SK-N-SH (cell line): ENCODE data around the gene VCX. TPM values are rescaled to one million over a fixed set of nuclear protein-coding genes. Genes with fewer than 3 reads are reported as not detected.
"Not testable (repeated sequence)": the region's sequence is repeated elsewhere in the genome, so short reads cannot be mapped to it uniquely, and the experiment has no call there.

ENCODE experiments used
- CTCF ChIA-PET: fragments of 300-600, 350-600 bp; formaldehyde crosslinking; extraction: SDS; loops from one replicate; lab custom pipeline; 2021; lab: Yijun Ruan, JAX
- POLR2A ChIA-PET: fragments of 350-600 bp; sonication (Branson Sonifier 250); formaldehyde crosslinking; extraction: SDS; loops from one replicate; lab custom pipeline; 2020; ENCODE audit warnings: antibody characterized with exemption, inconsistent platforms; lab: Yijun Ruan, JAX
- DNase-seq: peaks from one replicate; pipeline ENCODE4 v3.0.0; 2012
- H2AFZ ChIP-seq: fragments of 200-600 bp; sonication (generic); 2 replicates; pipeline ENCODE4 v1.8.1; 2016; ENCODE audit warnings: antibody characterized with exemption, mild to moderate bottlenecking, low read depth
- H3F3A ChIP-seq: fragments of 200-600 bp; sonication (generic); replicated peaks from 2 replicates; pipeline ENCODE3; 2016; ENCODE audit warnings: antibody characterized with exemption, mild to moderate bottlenecking; ENCODE audit not compliant: insufficient read depth
- H3K27ac ChIP-seq, 2 experiments: fragments of 200-500 bp in 1 of 2; fragments of 200-600 bp in 1 of 2; sonication (Bioruptor generic) in 1 of 2; sonication (generic), shearing (Covaris generic) in 1 of 2; 2 replicates each; pipeline versions ENCODE4 v1.5.1 to v1.6.1; 2014 to 2016; ENCODE audit warnings: low read depth in 2 of 2, inconsistent platforms in 1 of 2, low read length in 1 of 2, mild to moderate bottlenecking in 1 of 2, mixed read lengths in 1 of 2
- H3K27me3 ChIP-seq: fragments of 200-600 bp; sonication (generic), shearing (Covaris generic); 2 replicates; pipeline ENCODE4 v1.6.1; 2016; ENCODE audit warnings: mixed run types; ENCODE audit not compliant: insufficient read depth
- H3K36me3 ChIP-seq, 2 experiments: fragments of 200-500 bp in 1 of 2; fragments of 200-600 bp in 1 of 2; sonication (Bioruptor generic) in 1 of 2; sonication (generic) in 1 of 2; replicated peaks in 1 of 2; 2 replicates each; pipeline versions ENCODE3 to v1.5.1; 2014 to 2016; ENCODE audit warnings: low read length in 1 of 2, mild to moderate bottlenecking in 1 of 2; ENCODE audit not compliant: insufficient read depth in 2 of 2, control insufficient read depth in 1 of 2
- H3K4me1 ChIP-seq, 2 experiments: fragments of 200-500 bp in 1 of 2; fragments of 200-600 bp in 1 of 2; sonication (Bioruptor generic) in 1 of 2; sonication (generic), shearing (Covaris generic) in 1 of 2; 2 replicates each; pipeline versions ENCODE4 v1.5.1 to v1.6.1; 2014 to 2016; ENCODE audit warnings: low read depth in 1 of 2, low read length in 1 of 2, mixed run types in 1 of 2; ENCODE audit not compliant: insufficient read depth in 2 of 2, control insufficient read depth in 1 of 2
- H3K4me2 ChIP-seq: fragments of 200-600 bp; sonication (generic), shearing (Covaris generic); 2 replicates; pipeline ENCODE4 v1.6.1; 2017; ENCODE audit warnings: mixed run types
- H3K4me3 ChIP-seq, 2 experiments: fragments of 200-500 bp in 1 of 2; fragments of 200-600 bp in 1 of 2; sonication (Bioruptor generic) in 1 of 2; sonication (generic), shearing (Covaris generic) in 1 of 2; 2 replicates each; pipeline versions ENCODE4 v1.5.1 to v1.8.1; 2014 to 2016; ENCODE audit warnings: low read depth in 2 of 2, inconsistent platforms in 1 of 2, low read length in 1 of 2, mild to moderate bottlenecking in 1 of 2, mixed read lengths in 1 of 2, moderate library complexity in 1 of 2
- H3K79me2 ChIP-seq: fragments of 200-600 bp; sonication (generic); 2 replicates; pipeline ENCODE4 v1.8.1; 2017; ENCODE audit warnings: mild to moderate bottlenecking; ENCODE audit not compliant: insufficient read depth
- H3K9ac ChIP-seq: fragments of 200-600 bp; sonication (generic); 2 replicates; pipeline ENCODE4 v1.6.1; 2017; ENCODE audit warnings: mixed run types
- H3K9me2 ChIP-seq: fragments of 200-600 bp; sonication (generic); 2 replicates; pipeline ENCODE4 v1.6.1; 2017; ENCODE audit warnings: mixed run types
- H3K9me3 ChIP-seq: fragments of 200-600 bp; sonication (generic); 2 replicates; pipeline ENCODE4 v1.6.1; 2017; ENCODE audit warnings: mixed run types, mild to moderate bottlenecking, moderate library complexity
- H4K20me1 ChIP-seq: fragments of 200-600 bp; sonication (generic); 2 replicates; pipeline ENCODE4 v1.6.1; 2017; ENCODE audit warnings: mild to moderate bottlenecking, mixed run types; ENCODE audit not compliant: insufficient read depth
- CTCF ChIP-seq: fragments of 200-600 bp; sonication (generic); IDR thresholded peaks from 2 replicates; pipeline ENCODE4 v1.6.1; 2017; ENCODE audit warnings: antibody characterized with exemption, mild to moderate bottlenecking, moderate library complexity
- EZH2phosphoT487 ChIP-seq: fragments of 200-600 bp; sonication (generic); IDR thresholded peaks from 2 replicates; pipeline ENCODE4 v1.6.1; 2017; ENCODE audit warnings: low read depth, mixed run types, mild to moderate bottlenecking, antibody characterized with exemption, moderate library complexity, borderline replicate concordance
- FOSL2 ChIP-seq: IDR thresholded peaks from 2 replicates; pipeline ENCODE4 v1.4.0; 2012; ENCODE audit warnings: low read depth, mild to moderate bottlenecking, moderate library complexity, borderline replicate concordance
- JUND ChIP-seq: IDR thresholded peaks from 2 replicates; pipeline ENCODE4 v1.4.0; 2012
- MAX ChIP-seq: IDR thresholded peaks from 2 replicates; pipeline ENCODE4 v1.4.0; 2012; ENCODE audit warnings: low read depth
- MEF2A ChIP-seq: IDR thresholded peaks from 2 replicates; pipeline ENCODE4 v1.4.0; 2012; ENCODE audit warnings: low read depth, borderline replicate concordance
- NRF1 ChIP-seq: IDR thresholded peaks from 2 replicates; pipeline ENCODE4 v1.6.1; 2012; ENCODE audit warnings: low read depth, mild to moderate bottlenecking, low read length
- RAD21 ChIP-seq: IDR thresholded peaks from 2 replicates; pipeline ENCODE4 v1.6.1; 2012; ENCODE audit warnings: mild to moderate bottlenecking, low read length
- RCOR1 ChIP-seq: fragments of 150-350 bp; IDR thresholded peaks from 2 replicates; pipeline ENCODE4 v1.6.1; 2017; ENCODE audit warnings: antibody characterized with exemption, low read length
- REST ChIP-seq: IDR thresholded peaks from 2 replicates; pipeline ENCODE4 v1.6.1; 2012; ENCODE audit warnings: mild to moderate bottlenecking, low read depth, low read length, moderate library complexity
- RFX5 ChIP-seq: IDR thresholded peaks from 2 replicates; pipeline ENCODE4 v1.6.1; 2012; ENCODE audit warnings: mild to moderate bottlenecking, improper control_type of control experiment, low read length
- RXRA ChIP-seq: IDR thresholded peaks from 2 replicates; pipeline ENCODE4 v1.4.0; 2012; ENCODE audit warnings: low read depth, mild to moderate bottlenecking, borderline replicate concordance
- SMC3 ChIP-seq: IDR thresholded peaks from 2 replicates; pipeline ENCODE4 v1.6.1; 2012; ENCODE audit warnings: low read depth, low read length, improper control_type of control experiment
- TEAD4 ChIP-seq: IDR thresholded peaks from 2 replicates; pipeline ENCODE4 v1.4.0; 2012; ENCODE audit warnings: mild to moderate bottlenecking, borderline replicate concordance; ENCODE audit not compliant: insufficient read depth
- USF2 ChIP-seq: fragments of 150-350 bp; IDR thresholded peaks from 2 replicates; pipeline ENCODE4 v1.6.1; 2017; ENCODE audit warnings: antibody characterized with exemption, low read length, low read depth, borderline replicate concordance
- WGBS: methylation state at CpG from one replicate; pipeline ENCODE4 v1.1.6; 2017; ENCODE audit warnings: low lambda C conversion rate; 5-methylcytosine and 5-hydroxymethylcytosine counted together
- polyA plus RNA-seq, 3 experiments: library from polyadenylated mRNA; depleted of rRNA; stranded (reverse); fragments of >200 nt; gene quantifications; 2 replicates each; pipeline ENCODE4 v1.2.3, GENCODE V29; 2012

VCX gene
- not detected in 2 replicates for polyA plus RNA-seq (2012; rRNA removed)
- not detected in 2 replicates for polyA plus RNA-seq (2012; cell fraction: cytosol; rRNA removed)
- polyA plus RNA-seq (2012; cell fraction: nucleus; rRNA removed) = not detected in 2 replicates

- H3K36me3 ChIP-seq, H3K9ac ChIP-seq, H3K4me1 ChIP-seq, H3K79me2 ChIP-seq, H3K27ac ChIP-seq, DNase-seq, H3K9me3 ChIP-seq, H3K4me2 ChIP-seq, H2AFZ ChIP-seq, H4K20me1 ChIP-seq, H3F3A ChIP-seq, H3K9me2 ChIP-seq, CTCF ChIA-PET, H3K27me3 ChIP-seq, H3K4me3 ChIP-seq, POLR2A ChIA-PET: not testable (repeated sequence)
- WGBS = no CpG with 5 or more reads among the region's 20 CpGs
Measured at GRCh38 chrX:7842871-7843270, at the start of gene VCX. Gene VCX (plus strand): TSS chrX:7843171. CDS start chrX:7843204, 33 bp downstream.

- no peaks in the 10 kb centered on the region for H3K9me3 ChIP-seq
- no peaks in the 10 kb centered on the region for H3F3A ChIP-seq
- no peaks in the 10 kb centered on the region for H3K36me3 ChIP-seq
- H3K79me2 ChIP-seq = no peaks in the 10 kb centered on the region
- 69% methylated on average over 2 of the region's 2 CpGs for WGBS
- no peak overlapping the region for H3K27ac ChIP-seq
- ChIA-PET CTCF (interaction anchor here (0.7 kb wide), 1 partner anchor 156 kb away, joined by 3 read pairs; no protein-coding TSS in a partner anchor), POLR2A (no interaction called here)
- no peak overlapping the region for H3K9ac ChIP-seq
- H3K4me2 ChIP-seq = no peak overlapping the region
- no peak for DNase-seq
- H3K4me3 ChIP-seq = no peak overlapping the region
- H3K27me3 ChIP-seq = no peaks in the 10 kb centered on the region
- no peaks in the 10 kb centered on the region for H3K4me1 ChIP-seq
- H4K20me1 ChIP-seq = no peaks in the 10 kb centered on the region
- no peak for TF ChIP-seq RCOR1
- TF ChIP-seq EZH2phosphoT487 = no peak
- TF ChIP-seq CTCF = no peak
- no peak for TF ChIP-seq MAX
- no peak for TF ChIP-seq RAD21
- no peak for TF ChIP-seq JUND
- no peak for TF ChIP-seq TEAD4
- no peak for TF ChIP-seq FOSL2
- no peak for TF ChIP-seq NRF1
- TF ChIP-seq REST = no peak
- no peak for TF ChIP-seq SMC3
- TF ChIP-seq USF2 = no peak
- no peak for TF ChIP-seq RXRA
- no peak for TF ChIP-seq MEF2A
- TF ChIP-seq RFX5 = no peak
- H3K9me2 ChIP-seq = no peaks in the 10 kb centered on the region
- no peak overlapping the region for H2AFZ ChIP-seq
Measured at GRCh38 chrX:7798327-7798726, 44.6 kb upstream of the VCX start.
